Fibroblast of mammary gland (primary cell): ENCODE results near the gene FOXD4L4.
"Not testable (repeated sequence)": the region's sequence is repeated elsewhere in the genome, so short reads cannot be mapped to it uniquely, and the experiment has no call there.

Experiments
- DNase-seq: peaks from one replicate; pipeline ENCODE4 v3.0.0-alpha.2; 2010; ENCODE audit warnings: low read depth
- H3K4me3 ChIP-seq: 2 replicates; pipeline ENCODE4 v1.5.1; 2011; ENCODE audit warnings: low read depth, mild to moderate bottlenecking, low read length, moderate library complexity; ENCODE audit not compliant: control insufficient read depth

The FOXD4L4 gene

GRCh38 chr9:65737096-65737564 is at the start of gene FOXD4L4:
Gene FOXD4L4, plus strand, starts transcription at chr9:65737146. Its CDS starts 0 bp downstream, at chr9:65737146.
- not testable (repeated sequence) for H3K4me3 ChIP-seq, DNase-seq

DNA sequence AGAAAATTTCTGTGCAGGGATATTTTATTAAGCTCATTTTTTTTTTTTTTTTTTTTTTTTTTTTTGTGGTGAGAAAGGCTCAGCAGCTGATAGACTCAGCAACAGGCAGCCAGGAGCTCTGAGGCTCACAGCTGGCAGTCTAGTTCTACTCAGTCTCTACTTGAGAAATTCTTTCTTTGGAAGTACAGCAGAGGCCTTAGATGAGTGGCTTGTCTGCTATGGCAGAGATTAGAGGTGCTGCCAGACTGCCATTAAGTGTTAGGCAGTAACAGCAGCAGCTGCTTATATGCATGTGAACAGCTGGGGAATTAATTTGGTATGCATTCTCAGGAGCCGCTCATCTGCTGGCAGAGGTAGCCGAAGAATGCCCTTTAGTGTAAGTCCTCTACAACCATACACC is 33.4 kb upstream of the FOXD4L4 start:
- H3K4me3 ChIP-seq, DNase-seq: not testable (repeated sequence)

DNA sequence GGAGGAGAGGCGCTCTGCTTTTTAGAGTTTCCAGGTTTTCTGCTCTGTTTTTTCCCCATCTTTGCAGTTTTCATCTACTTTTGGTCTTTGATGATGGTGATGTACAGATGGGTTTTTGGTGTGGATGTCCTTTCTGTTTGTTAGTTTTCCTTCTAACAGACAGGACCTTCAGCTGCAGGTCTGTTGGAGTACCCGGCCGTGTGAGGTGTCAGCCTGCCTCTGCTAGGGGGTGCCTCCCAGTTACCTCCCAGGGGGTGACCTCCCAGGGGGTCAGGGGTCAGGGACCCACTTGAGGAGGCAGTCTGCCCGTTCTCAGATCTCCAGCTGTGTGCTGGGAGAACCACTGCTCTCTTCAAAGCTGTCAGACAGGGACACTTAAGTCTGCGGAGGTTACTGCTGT is 22.5 kb upstream of the FOXD4L4 start:
- H3K4me3 ChIP-seq, DNase-seq: not testable (repeated sequence)

DNA sequence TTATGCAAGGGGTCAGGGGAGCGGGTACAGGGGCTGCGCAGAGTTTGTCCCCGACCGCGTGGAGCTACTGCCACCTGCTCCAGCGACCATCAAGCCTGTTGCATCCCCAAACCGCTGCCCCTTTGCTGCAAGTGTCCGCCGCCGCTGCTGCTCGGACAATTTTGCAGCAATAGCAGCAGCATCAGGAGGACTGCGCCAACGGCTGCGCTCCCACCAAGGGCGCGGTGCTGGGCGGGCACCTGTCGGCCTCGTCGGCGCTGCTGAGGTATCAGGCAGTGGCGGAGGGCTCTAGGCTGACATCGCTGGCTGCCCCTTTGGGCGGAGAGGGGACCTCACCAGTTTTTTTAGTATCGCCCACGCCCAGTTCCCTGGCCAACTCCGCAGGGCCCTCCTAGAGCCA is 1.2 kb downstream of the FOXD4L4 start:
- H3K4me3 ChIP-seq, DNase-seq: not testable (repeated sequence)
